ENCODE data around the gene TBC1D22A.

DNA sequence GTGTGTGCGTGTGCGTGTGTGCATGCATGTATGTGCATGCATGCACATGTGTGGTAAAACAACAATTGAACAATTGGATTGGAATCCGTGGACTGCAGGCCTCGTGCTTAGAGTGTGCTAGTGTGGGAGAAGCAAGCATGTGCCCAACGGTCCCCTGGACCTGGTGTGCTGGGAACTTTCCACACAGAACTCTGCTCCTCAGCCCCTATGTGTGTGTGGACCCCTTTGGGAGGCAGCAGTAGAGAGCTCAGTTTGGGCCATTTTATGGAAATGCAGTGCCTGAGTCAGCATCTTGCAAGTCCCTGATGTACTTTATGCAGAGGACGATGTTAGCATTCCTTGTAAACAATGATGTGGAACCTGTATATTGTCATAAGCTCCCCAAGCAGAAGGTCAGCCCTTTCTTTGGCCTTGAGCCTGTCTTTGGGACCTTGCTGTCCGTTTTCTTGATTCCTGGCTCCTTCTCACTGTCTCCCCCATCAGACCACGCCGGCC lies 167.3 kb downstream of the TBC1D22A start:
- TF ChIP-seq, protein P1, sequence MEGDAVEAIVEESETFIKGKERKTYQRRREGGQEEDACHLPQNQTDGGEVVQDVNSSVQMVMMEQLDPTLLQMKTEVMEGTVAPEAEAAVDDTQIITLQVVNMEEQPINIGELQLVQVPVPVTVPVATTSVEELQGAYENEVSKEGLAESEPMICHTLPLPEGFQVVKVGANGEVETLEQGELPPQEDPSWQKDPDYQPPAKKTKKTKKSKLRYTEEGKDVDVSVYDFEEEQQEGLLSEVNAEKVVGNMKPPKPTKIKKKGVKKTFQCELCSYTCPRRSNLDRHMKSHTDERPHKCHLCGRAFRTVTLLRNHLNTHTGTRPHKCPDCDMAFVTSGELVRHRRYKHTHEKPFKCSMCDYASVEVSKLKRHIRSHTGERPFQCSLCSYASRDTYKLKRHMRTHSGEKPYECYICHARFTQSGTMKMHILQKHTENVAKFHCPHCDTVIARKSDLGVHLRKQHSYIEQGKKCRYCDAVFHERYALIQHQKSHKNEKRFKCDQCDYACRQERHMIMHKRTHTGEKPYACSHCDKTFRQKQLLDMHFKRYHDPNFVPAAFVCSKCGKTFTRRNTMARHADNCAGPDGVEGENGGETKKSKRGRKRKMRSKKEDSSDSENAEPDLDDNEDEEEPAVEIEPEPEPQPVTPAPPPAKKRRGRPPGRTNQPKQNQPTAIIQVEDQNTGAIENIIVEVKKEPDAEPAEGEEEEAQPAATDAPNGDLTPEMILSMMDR (IDR thresholded peaks at IDR 0.05; ENCODE audit: low read depth, low read length, missing input control): no peak
- TF ChIP-seq HNF4A (conservative IDR thresholded peaks at IDR 0.05): no peak
- TF ChIP-seq RAD21 (IDR thresholded peaks at IDR 0.05): no peak
- TF ChIP-seq, protein P2, sequence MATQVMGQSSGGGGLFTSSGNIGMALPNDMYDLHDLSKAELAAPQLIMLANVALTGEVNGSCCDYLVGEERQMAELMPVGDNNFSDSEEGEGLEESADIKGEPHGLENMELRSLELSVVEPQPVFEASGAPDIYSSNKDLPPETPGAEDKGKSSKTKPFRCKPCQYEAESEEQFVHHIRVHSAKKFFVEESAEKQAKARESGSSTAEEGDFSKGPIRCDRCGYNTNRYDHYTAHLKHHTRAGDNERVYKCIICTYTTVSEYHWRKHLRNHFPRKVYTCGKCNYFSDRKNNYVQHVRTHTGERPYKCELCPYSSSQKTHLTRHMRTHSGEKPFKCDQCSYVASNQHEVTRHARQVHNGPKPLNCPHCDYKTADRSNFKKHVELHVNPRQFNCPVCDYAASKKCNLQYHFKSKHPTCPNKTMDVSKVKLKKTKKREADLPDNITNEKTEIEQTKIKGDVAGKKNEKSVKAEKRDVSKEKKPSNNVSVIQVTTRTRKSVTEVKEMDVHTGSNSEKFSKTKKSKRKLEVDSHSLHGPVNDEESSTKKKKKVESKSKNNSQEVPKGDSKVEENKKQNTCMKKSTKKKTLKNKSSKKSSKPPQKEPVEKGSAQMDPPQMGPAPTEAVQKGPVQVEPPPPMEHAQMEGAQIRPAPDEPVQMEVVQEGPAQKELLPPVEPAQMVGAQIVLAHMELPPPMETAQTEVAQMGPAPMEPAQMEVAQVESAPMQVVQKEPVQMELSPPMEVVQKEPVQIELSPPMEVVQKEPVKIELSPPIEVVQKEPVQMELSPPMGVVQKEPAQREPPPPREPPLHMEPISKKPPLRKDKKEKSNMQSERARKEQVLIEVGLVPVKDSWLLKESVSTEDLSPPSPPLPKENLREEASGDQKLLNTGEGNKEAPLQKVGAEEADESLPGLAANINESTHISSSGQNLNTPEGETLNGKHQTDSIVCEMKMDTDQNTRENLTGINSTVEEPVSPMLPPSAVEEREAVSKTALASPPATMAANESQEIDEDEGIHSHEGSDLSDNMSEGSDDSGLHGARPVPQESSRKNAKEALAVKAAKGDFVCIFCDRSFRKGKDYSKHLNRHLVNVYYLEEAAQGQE (IDR thresholded peaks at IDR 0.05): no peak
- TF ChIP-seq YY1 (IDR thresholded peaks at IDR 0.05): no peak
- no peak for TF ChIP-seq TAF1 (conservative IDR thresholded peaks at IDR 0.05)
- no peak for TF ChIP-seq SP1 (IDR thresholded peaks at IDR 0.05)
- TF ChIP-seq FOXA1 (IDR thresholded peaks at IDR 0.05): no peak
